A673 (cell line): ENCODE results near the gene KIR2DL3.
"Not testable (repeated sequence)": the region's sequence is repeated elsewhere in the genome, so short reads cannot be mapped to it uniquely, and the experiment has no call there.

Experiments used
- EZH2 ChIP-seq: fragments of 200-600 bp; sonication (generic); IDR thresholded peaks from 2 replicates; pipeline ENCODE4 v1.6.1; 2017; ENCODE audit warnings: borderline replicate concordance, low read depth, mild to moderate bottlenecking, mixed read lengths, antibody characterized with exemption, low read length; ENCODE audit not compliant: poor library complexity, severe bottlenecking
- TF ChIP-seq, protein P1 (sequence below): fragments of 300-800, 200-600 bp; sonication (generic); conservative IDR thresholded peaks from 2 replicates; pipeline ENCODE4 v1.5.1; 2017; ENCODE audit warnings: low read depth, mild to moderate bottlenecking, antibody characterized with exemption, low read length, moderate library complexity, mixed read lengths

DNA sequence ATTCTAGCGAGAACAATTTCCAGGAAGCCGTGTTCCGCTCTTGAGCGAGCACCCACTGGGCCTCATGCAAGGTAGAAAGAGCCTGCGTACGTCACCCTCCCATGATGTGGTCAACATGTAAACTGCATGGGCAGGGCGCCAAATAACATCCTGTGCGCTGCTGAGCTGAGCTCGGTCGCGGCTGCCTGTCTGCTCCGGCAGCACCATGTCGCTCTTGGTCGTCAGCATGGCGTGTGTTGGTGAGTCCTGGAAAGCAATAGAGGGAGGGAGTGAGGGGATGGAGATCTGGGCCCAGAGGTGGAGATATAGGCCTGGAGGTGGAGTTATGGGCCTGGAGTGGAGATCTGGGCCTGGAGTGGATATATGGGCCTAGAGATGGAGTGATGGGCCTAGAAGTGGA, 31.3 kb downstream of the KIR2DL3 start, which contains the start of gene KIR2DL1:
- TF ChIP-seq, protein P1, sequence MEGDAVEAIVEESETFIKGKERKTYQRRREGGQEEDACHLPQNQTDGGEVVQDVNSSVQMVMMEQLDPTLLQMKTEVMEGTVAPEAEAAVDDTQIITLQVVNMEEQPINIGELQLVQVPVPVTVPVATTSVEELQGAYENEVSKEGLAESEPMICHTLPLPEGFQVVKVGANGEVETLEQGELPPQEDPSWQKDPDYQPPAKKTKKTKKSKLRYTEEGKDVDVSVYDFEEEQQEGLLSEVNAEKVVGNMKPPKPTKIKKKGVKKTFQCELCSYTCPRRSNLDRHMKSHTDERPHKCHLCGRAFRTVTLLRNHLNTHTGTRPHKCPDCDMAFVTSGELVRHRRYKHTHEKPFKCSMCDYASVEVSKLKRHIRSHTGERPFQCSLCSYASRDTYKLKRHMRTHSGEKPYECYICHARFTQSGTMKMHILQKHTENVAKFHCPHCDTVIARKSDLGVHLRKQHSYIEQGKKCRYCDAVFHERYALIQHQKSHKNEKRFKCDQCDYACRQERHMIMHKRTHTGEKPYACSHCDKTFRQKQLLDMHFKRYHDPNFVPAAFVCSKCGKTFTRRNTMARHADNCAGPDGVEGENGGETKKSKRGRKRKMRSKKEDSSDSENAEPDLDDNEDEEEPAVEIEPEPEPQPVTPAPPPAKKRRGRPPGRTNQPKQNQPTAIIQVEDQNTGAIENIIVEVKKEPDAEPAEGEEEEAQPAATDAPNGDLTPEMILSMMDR, result not testable (repeated sequence)
- TF ChIP-seq EZH2, result not testable (repeated sequence)
